ENCODE data around the gene ZEB2. TPM values are rescaled to one million over a fixed set of nuclear protein-coding genes. Genes with fewer than 3 reads are reported as not detected.

The ZEB2 gene
- total and polyA plus RNA-seq, 10 of the 15 experiments (the other 5 are each of a cell fraction or from before 2014, with no cell fraction given), result 0.14 to 3.2 (median 0.84) TPM

DNA sequence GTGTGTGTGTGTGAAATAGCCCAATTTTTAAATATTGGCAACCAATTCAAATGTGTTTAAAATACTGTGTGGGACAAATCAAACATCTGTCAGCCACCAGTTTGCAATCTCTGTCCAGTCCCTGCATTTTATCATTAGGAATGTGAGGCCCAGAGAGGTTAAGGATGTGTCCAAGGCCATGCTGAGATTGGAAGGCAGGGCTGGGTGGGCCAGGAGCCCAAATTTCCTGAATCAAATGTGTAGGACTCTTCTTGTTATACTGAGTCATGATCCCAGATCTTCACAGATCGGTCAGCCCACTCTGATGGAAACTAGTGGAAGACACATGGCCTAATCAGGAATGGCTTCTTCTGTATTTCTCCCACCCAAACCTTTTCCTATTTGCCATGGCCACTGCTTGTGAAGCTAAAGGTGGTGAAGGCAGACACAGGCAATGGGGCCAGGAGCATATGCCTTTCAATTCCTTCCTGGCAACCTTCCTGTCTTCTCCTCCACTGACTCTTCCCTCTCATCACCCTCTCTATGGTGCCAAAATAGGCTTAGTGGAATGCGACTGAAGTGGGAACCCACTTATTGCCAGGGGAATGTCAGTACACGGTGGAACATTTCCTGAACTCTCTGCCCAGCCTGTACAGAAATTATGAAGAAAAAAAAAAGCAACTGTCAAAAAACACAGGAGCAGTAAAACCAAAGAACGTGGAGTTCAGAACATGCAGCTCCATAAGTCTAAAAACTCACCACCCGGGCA, 35.5 kb downstream of the ZEB2 start:
- Histone ChIP-seq H3K27ac (ENCODE audit: control insufficient read depth, insufficient read depth) (no peak overlapping the region), H3K4me1 (ENCODE audit: control insufficient read depth, insufficient read depth, low read length) (no peaks in the 10 kb centered on the region)

More for the DNA sequence above, 35.5 kb downstream of the ZEB2 start:
- SMC1A ChIA-PET (ENCODE audit: uncharacterized antibody, unreplicated experiment), result no interaction called here
- no TSS peak for BruUV-seq (replicated peaks)
- Histone ChIP-seq H3K79me2 (ENCODE audit: control insufficient read depth, insufficient read depth, low read length) (no peaks in the 10 kb centered on the region), H3K36me3 (ENCODE audit: control insufficient read depth in 2 of 2, insufficient read depth in 2 of 2, low read length in 1 of 2) (no peaks in the 10 kb centered on the region), H3K27me3 (replicated peaks in 1 of 2; ENCODE audit: control insufficient read depth in 2 of 2, insufficient read depth in 2 of 2, low read length in 1 of 2) (peaks cover 2 to 5% of the 10 kb centered on the region in 2 experiments; a peak in 2 of 4 replicates), H4K20me1 (ENCODE audit: control insufficient read depth, insufficient read depth) (no peaks in the 10 kb centered on the region), H2AFZ (ENCODE audit: control insufficient read depth, low read depth, low read length) (no peak overlapping the region), H3K9ac (ENCODE audit: control insufficient read depth, insufficient read depth, low read length) (no peak overlapping the region), H3K4me3 (no peak overlapping the region), H3K9me3 (replicated peaks; ENCODE audit: control insufficient read depth, insufficient read depth, low read length) (no peaks in the 10 kb centered on the region), H3K4me2 (ENCODE audit: control insufficient read depth, insufficient read depth) (no peak overlapping the region)
- no peak for FAIRE-seq
- CTCF ChIA-PET, result no interaction called here
- POLR2A ChIA-PET, result no interaction called here
- no peak for TF ChIP-seq BCL11A (IDR thresholded peaks at IDR 0.05; ENCODE audit: low read depth, low read length)
- TF ChIP-seq SUZ12 (IDR thresholded peaks at IDR 0.05; ENCODE audit: unreplicated experiment), result no peak
- TF ChIP-seq RAD21 (IDR thresholded peaks at IDR 0.05; ENCODE audit: insufficient read depth, low read depth, low read length), result no peak
- TF ChIP-seq STAT3 (IDR thresholded peaks at IDR 0.05; ENCODE audit: low read depth, low read length), result no peak
- no peak for TF ChIP-seq PBX3 (IDR thresholded peaks at IDR 0.05; ENCODE audit: insufficient replicate concordance, low read depth, low read length)
- no peak for TF ChIP-seq ZNF384 (IDR thresholded peaks at IDR 0.05; ENCODE audit: borderline replicate concordance, low read depth, low read length)
- TF ChIP-seq SIN3A (IDR thresholded peaks at IDR 0.05; ENCODE audit: low read depth, low read length), result no peak
- TF ChIP-seq, protein P1, sequence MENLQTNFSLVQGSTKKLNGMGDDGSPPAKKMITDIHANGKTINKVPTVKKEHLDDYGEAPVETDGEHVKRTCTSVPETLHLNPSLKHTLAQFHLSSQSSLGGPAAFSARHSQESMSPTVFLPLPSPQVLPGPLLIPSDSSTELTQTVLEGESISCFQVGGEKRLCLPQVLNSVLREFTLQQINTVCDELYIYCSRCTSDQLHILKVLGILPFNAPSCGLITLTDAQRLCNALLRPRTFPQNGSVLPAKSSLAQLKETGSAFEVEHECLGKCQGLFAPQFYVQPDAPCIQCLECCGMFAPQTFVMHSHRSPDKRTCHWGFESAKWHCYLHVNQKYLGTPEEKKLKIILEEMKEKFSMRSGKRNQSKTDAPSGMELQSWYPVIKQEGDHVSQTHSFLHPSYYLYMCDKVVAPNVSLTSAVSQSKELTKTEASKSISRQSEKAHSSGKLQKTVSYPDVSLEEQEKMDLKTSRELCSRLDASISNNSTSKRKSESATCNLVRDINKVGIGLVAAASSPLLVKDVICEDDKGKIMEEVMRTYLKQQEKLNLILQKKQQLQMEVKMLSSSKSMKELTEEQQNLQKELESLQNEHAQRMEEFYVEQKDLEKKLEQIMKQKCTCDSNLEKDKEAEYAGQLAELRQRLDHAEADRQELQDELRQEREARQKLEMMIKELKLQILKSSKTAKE (IDR thresholded peaks at IDR 0.05; ENCODE audit: low read depth, poor library complexity, severe bottlenecking), result no peak
- TF ChIP-seq HCFC1 (IDR thresholded peaks at IDR 0.05; ENCODE audit: low read length), result no peak
- TF ChIP-seq, protein P2, sequence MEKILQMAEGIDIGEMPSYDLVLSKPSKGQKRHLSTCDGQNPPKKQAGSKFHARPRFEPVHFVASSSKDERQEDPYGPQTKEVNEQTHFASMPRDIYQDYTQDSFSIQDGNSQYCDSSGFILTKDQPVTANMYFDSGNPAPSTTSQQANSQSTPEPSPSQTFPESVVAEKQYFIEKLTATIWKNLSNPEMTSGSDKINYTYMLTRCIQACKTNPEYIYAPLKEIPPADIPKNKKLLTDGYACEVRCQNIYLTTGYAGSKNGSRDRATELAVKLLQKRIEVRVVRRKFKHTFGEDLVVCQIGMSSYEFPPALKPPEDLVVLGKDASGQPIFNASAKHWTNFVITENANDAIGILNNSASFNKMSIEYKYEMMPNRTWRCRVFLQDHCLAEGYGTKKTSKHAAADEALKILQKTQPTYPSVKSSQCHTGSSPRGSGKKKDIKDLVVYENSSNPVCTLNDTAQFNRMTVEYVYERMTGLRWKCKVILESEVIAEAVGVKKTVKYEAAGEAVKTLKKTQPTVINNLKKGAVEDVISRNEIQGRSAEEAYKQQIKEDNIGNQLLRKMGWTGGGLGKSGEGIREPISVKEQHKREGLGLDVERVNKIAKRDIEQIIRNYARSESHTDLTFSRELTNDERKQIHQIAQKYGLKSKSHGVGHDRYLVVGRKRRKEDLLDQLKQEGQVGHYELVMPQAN (conservative IDR thresholded peaks at IDR 0.05), result no peak
- no peak for TF ChIP-seq MYB (IDR thresholded peaks at IDR 0.05; ENCODE audit: borderline replicate concordance, low read depth, low read length)
- no peak for TF ChIP-seq MTA3 (IDR thresholded peaks at IDR 0.05; ENCODE audit: borderline replicate concordance, low read length)
- in situ Hi-C loops (cut with MboI), result no loop called here
- RAD21 ChIA-PET (ENCODE audit: unreplicated experiment), result no interaction called here
- ATAC-seq, result no peak
- WGBS (ENCODE audit: insufficient coverage, insufficient replicate concordance, low lambda C conversion rate, missing lambda C conversion rate), result 48% methylated on average over 5 of the region's 5 CpGs
- intact Hi-C loops (cut with micrococcal nuclease; ENCODE audit: unreplicated experiment), result no loop called here
- DNase-seq (ENCODE audit: low read depth, low spot score), result no peak

All from GM12878 (cell line).